ENCODE results near the gene DHX58. TPM values are rescaled to one million over a fixed set of nuclear protein-coding genes. Genes with fewer than 3 reads are reported as not detected.

The DHX58 gene
- total and polyA plus RNA-seq, 10 of the 15 experiments (the other 5 are each of a cell fraction or from before 2014, with no cell fraction given), result 3.5 to 69.8 (median 16.4) TPM

GRCh38 chr17:42124256-42124655 is 11.7 kb upstream of the DHX58 start:
- POLR2A ChIA-PET, result interaction anchor here (0.6 to 1.1 kb wide), 4 partner anchors 11 to 371 kb away, joined by 3 to 6 read pairs (median 4); no protein-coding TSS in a partner anchor
- in situ Hi-C loops (cut with MboI), result no loop called here

More at GRCh38 chr17:42124256-42124655, 11.7 kb upstream of the DHX58 start:
- WGBS (ENCODE audit: insufficient coverage, insufficient replicate concordance, low lambda C conversion rate, missing lambda C conversion rate), result 87% methylated on average over 2 of the region's 3 CpGs
- H3K4me1 ChIP-seq (ENCODE audit: control insufficient read depth, insufficient read depth, low read length), result no peaks in the 10 kb centered on the region; the same call in 1 of the 2 replicates
- ChIA-PET SMC1A (ENCODE audit: uncharacterized antibody, unreplicated experiment) (interaction anchor here (0.6 kb wide), 1 partner anchor 161 kb away, joined by 3 read pairs; no protein-coding TSS in a partner anchor), RAD21 (ENCODE audit: unreplicated experiment) (interaction anchor here (1.2 kb wide), 1 partner anchor 57 kb away, joined by 5 read pairs; no protein-coding TSS in a partner anchor), CTCF (interaction anchor here (1.1 kb wide), 1 partner anchor 57 kb away, joined by 4 read pairs; the partner anchor contains the start of gene KCNH4)
- no peaks in the 10 kb centered on the region for H3K27me3 ChIP-seq (replicated peaks in 1 of 2; ENCODE audit: control insufficient read depth in 2 of 2, insufficient read depth in 2 of 2, low read length in 1 of 2)
- no peak overlapping the region for H3K9ac ChIP-seq (ENCODE audit: control insufficient read depth, insufficient read depth, low read length)
- no peaks in the 10 kb centered on the region; the same call in 1 of the 2 replicates for H4K20me1 ChIP-seq (ENCODE audit: control insufficient read depth, insufficient read depth)
- peaks cover 22 to 28% of the 10 kb centered on the region in 2 experiments for H3K36me3 ChIP-seq (ENCODE audit: control insufficient read depth in 2 of 2, insufficient read depth in 2 of 2, low read length in 1 of 2)
- TF ChIP-seq NFYB (IDR thresholded peaks at IDR 0.05; ENCODE audit: insufficient read depth, low read depth, low read length) (no peak), CTCF (IDR thresholded peaks at IDR 0.05 in 2 of 3, conservative IDR thresholded peaks at IDR 0.05 in 1 of 3; ENCODE audit: control insufficient read depth in 2 of 3, extremely low read depth in 1 of 3, insufficient read depth in 1 of 3, low read depth in 3 of 3, low read length in 3 of 3) (no peak), POLR2A (IDR thresholded peaks at IDR 0.05; ENCODE audit: low read depth, low read length) (peak; percentile 20; the same call in 1 of the 2 replicates), NR2C2 (IDR thresholded peaks at IDR 0.05; ENCODE audit: borderline replicate concordance, control insufficient read depth, insufficient read length, low read depth) (no peak)
- no TSS peak for BruUV-seq (replicated peaks)
- ATAC-seq (no peak), DNase-seq (ENCODE audit: low read depth, low spot score) (no peak), FAIRE-seq (no peak)
- no peak overlapping the region for H3K4me3 ChIP-seq
- no peak overlapping the region for H3K27ac ChIP-seq (ENCODE audit: control insufficient read depth, insufficient read depth)
- intact Hi-C loops (cut with micrococcal nuclease; ENCODE audit: unreplicated experiment), result no loop called here
- no peak overlapping the region for H2AFZ ChIP-seq (ENCODE audit: control insufficient read depth, low read depth, low read length)
- no peaks in the 10 kb centered on the region for H3K9me3 ChIP-seq (replicated peaks; ENCODE audit: control insufficient read depth, insufficient read depth, low read length)
- H3K79me2 ChIP-seq (ENCODE audit: control insufficient read depth, insufficient read depth, low read length), result peaks cover 2% of the 10 kb centered on the region; the same call in 1 of the 2 replicates
- no peak overlapping the region for H3K4me2 ChIP-seq (ENCODE audit: control insufficient read depth, insufficient read depth)
